ENCODE results near the gene REEP1.
"Not testable (repeated sequence)": the region's sequence is repeated elsewhere in the genome, so short reads cannot be mapped to it uniquely, and the experiment has no call there.

REEP1 gene

DNA sequence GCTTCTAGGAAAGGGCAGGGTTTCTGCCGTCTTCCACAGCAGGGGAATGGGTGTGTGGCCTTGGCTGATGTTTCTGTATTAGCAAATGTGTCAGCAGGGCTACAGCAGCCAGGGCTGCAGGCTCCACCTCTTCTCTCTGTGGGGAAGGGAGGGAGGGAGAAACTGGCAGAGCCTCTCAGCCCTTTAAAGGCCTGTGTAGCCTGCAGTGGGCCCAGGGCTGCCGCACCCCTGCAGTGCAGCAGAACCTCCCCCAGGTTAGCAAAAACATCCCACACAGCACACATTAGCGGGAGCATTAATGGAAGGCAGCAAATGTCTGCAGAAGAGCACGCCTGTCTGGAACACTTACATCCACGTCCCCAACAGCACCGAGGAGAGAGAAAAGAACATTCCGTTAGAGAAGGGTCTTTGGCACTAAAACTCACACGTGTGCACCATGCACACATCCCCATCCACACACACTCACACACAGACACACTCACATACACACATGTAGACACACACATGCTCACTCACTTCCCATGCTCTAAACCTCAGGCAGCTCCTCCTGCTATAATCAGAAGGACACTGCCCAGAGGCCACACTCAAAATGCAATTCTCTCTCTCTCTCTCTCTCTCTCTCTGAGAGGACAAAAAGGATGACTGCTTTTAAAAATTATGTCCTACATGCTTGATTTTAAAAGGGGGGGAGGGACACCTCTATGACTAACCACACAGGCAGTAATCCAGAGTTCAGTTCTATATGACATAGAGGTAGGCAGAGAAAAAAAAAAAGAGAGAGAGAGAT lies 114.1 kb downstream of the REEP1 start:
- DNase-seq, result no peak

DNA sequence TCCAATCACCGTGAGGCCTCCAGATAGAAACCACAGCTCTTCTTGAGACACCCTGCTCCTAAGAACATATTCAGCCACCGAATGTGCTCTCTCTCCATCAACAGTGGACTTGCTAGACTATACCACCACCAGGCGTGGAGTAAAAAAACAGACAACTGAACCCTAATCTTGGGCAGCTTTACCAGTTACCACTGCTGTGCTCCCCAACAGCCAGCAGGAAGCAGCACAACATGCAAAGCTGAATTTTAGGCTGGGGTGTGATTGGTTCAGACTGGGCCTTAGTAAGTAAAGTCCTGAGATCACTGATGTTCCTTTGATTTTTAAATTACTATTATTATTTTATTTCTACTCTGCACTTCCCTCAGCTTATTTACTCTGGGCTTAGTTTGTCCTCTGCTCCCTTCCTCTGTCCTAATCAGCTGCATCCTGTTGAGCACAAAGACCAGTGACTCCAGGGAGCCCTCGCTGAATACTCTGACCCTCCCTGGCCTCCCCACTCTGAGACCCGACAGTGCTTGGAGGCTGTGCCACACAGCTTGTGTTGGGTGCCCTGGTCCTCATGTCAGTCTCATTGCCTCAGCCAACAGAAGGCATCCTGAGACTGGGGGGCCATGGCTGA lies 116.3 kb downstream of the REEP1 start:
- DNase-seq, result peak; percentile 60 to 74 (median 60)

DNA sequence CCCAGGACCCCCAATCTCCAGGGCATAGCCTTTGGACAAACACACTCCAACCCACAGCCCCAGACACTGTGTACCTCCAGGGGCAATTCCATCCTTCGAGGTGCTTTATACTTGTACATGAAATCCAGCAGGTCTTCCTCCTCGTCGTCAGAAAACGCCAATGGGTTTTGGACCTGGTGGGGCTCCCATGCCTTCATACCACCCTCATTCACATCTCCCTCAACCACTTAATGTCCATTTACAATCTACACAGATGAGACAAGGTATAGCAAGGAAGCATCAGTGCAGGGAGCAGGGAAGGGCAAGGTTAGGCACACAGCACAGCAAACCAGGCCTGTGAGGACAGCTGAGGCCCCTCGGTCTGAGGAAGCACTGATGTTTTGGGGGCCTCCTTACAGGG lies 117.5 kb downstream of the REEP1 start:
- DNase-seq, result no peak

DNA sequence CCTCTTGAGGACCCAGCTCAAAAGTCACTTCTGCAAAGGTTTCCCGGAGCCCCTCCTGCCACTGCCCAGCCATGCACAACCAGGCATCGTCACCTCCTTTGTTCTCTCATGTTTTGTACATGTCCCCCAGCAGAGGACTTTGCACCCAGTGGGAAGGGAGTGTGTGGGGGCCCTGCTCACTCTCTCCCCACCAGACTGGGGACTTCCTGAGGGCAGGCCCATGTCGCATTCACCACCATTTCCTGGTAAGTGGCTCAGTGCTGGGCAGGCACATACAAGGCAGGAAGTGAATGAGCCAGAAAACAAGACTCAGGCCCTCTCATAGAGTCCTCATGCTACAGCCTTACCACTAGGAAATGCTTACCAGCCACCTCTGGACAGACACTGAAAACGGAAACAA lies 119.3 kb downstream of the REEP1 start:
- DNase-seq, result no peak

DNA sequence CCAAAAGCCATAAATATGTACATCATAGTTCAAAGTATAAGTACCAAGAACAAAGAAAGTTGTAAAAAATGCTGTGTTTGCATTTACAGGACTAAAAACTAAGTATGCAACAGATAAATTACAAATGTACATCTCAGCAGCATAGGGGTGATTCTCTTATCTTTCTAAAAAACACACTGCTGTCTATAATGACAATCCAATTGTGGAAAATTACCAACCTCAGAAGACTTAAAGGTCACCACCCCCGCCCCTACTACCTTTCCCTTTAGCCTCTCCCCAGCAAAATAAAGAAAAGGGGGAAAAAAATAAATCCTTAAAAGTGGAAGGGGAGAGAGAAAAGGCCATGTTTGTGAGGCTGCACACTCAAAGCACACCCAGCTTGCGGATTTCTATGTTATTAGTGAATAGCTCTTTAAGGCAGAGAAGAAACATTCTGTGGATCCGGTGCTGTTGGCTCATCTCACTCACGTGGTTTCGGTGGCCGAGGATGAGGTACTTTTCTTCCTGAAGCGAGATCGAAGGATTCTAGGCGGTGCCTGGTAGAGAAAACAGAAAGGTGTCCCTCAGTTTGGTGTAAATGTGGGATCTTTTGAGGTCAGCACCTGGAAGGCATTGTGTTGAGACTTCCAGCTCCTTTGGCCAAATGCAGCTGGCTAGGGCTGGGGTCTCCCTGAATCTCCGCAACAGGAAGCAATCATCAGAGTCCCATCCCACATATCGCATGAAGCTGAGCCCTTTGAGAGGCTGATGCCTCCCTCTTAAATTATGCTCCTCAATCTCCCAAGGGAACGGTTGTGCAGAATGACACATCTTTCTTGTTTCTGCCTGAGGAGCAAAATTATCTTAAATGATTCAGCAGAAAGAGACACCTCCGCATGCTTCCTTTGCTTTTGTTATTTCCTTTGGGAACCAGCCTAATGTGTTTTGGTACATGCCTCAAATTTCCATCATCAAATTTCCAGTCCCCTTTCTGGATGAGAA lies 120.6 kb downstream of the REEP1 start:
- DNase-seq, result no peak

DNA sequence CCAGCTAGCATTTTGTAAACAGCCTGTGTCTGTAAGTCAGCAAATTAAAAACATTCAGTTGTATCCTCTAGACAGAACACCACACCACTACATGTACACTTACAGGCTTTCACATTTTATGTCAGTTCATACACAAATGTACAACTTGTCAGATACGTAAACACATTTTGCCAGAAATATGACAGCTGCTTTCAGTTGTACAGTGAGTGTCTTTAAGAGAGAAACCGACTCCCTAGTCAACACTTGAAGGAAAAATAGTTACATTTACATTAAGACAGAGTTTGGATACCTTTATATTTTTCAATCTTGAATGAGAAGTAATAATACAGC lies 123.0 kb downstream of the REEP1 start:
- DNase-seq, result no peak

DNA sequence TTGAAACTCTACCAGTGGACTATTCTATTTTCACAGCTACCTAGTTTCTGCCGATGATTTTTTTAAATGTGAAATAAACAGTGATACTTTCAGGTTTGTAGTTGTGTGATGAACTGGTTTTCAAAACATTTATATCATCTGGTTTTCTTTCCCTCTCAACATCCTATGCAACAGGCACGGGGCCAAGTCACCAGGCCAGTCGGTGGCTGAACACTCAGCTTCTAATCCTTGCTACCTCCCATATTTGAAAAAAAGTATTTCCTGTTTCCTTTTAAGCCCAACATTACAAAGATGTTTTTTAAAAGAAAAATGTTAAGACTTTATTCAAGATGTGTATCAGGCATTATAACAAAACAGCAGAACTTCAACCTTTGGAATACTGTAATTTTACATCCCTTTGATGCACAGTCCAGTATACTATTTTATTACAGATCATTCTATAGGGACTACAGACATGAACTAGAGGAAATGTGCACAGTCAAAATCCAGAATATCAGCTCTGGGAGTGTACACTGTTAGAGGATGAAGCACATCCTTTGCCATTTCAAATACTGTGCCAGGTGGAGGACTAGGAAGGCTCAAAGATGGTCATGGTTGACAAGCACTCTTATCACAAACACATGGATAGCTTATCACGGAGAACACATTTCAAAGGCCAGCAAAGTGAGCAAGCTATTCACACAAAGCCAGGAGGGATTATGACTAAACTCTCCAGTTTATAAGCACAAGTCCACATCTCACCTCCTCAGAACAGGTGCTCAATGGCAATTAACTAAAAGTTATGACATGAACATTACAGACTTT lies 123.5 kb downstream of the REEP1 start:
- no peak for DNase-seq

DNA sequence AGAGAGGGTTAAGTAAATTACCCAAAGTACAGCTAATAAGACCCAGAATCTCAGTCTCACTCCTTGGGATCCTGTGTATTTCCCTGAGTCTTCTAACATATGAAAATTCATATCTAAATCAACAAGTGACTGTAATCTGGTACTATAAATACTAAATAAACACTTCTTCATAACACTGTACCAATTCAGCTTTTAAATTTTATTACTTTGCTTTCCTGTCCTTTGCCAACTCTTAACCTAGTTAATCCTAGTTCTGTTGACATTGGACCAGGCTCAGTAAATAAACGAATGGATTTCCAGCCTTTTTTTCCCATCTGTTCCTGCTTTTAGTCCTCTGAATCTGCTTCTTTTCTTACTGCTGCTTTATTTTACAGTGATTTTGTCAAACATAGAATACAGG lies 124.4 kb downstream of the REEP1 start:
- no peak for DNase-seq

DNA sequence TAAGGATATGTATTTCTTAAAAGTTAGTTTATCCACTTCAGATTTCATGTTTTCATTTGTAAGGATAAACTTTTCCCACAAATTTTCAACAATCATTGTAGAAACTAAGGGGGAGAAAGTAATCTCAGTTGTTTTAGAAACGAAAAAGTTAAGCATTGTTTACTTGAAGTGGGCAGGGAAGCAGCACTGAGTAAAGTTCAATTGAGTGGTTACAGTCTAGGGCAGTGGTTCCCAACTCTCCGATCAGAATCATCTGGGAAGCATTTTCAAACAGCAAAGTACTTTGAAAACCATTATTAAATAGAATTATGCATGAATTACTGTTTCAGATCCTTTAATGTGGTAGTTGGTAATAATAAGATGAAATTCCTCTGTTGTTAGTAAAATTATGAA lies 125.6 kb downstream of the REEP1 start:
- no peak for DNase-seq

DNA sequence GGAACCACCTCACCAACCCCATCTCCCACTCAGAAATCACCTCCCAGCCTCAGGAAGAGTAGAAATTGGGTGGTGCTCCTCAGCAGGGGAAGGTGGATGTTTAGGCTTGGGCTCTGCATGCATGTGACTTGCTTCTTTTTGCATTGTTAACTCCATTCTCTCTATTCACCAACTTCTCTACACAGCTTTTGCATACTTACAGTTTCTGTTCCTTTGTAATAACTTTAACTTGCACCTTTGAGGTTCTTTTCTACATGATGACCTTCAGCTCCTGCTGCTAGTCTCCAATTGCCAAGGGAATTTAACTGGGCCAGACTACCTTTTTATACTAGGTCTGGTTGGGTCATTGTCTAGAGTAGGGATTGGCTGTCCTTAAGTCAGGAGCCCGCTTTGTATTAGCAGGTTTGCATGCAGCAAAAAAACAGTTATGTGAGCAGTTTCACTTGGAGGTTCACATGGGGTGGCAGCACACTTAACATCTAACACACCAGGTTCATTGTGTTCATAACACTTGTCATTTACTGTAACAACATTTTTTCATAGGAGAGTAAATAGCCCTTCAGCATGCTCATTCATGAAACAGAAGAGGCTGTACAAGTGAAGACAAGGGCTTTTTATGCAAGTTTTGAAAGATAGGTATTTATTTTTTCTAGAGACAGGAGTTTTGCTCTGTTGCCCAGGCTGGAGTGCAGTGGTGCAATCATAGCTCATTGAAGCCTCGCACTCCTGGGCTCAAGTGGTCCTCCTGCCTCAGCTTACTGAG lies 126.2 kb downstream of the REEP1 start:
- DNase-seq, result no peak

DNA sequence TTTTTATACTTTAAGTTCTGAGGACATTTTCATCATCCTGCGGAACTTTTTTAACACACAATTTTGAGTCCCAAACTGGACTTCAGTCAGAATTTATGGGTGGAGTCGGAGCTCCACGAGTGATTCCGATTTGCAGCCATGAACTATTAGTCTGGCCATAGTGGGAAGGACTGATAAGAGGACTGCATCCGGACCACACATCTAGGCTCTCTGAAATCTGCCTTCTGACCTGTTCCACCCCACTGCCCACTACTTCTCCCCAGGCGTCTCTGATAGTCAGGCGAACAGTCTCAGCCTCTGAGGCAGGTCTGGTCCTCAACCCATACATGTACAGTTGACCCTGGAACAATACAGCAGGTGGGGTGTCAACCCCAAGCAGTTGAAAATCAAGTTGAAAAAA lies 133.0 kb downstream of the REEP1 start:
- DNase-seq, result no peak

DNA sequence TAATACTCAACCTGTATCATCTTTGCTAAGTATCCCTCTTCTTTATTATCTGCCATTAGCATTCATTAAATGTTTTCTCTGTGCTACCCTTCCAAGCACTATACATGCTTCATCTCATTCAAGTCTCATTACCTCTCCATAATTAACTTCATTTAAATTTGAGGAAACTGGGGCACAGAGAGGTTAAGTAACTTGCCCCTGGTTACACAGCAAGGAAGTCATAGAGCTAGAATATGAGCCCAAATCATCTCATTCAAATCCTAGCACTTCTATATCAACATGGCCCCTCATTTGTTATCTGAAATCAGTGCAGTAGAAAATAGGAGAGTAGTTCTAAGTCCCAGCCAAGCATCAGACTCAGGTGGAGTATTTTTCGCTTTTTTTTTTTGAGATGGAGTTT lies 133.8 kb downstream of the REEP1 start:
- no peak for DNase-seq

DNA sequence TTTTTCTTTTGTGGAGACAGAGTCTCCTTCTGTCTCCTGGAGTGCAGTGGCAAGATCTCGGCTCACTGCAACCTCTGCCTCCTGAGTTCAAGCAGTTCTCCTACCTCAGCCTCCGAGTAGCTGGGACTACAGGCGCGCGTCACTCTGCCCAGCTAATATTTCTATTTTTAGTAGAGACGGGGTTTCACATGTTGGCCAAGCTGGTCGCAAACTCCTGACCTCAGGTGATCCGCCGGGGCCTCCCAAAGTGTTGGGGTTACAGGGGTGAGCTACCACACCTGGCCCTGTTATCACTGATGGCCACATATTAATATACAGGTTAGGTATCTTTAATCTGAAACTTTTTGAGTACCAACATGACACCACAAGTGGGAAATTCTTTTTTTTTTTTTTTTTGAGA lies 134.7 kb downstream of the REEP1 start:
- no peak for DNase-seq

DNA sequence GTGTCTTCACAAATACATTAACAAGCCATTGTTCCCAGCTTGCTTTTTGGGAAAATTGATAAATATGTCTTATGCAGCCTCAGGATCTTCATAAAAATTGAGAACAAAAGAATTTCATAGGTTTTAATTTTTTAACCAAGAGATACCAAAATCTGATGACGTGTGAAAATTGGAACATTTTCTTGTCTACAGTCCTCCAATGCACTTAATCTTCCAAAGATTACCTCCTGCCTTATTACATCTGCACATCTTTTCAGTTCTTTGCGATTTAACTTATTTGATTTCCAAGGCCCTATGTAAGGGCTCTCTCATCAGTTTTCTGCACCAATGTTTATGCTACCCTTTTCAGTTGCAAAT lies 135.1 kb downstream of the REEP1 start:
- DNase-seq, result no peak

DNA sequence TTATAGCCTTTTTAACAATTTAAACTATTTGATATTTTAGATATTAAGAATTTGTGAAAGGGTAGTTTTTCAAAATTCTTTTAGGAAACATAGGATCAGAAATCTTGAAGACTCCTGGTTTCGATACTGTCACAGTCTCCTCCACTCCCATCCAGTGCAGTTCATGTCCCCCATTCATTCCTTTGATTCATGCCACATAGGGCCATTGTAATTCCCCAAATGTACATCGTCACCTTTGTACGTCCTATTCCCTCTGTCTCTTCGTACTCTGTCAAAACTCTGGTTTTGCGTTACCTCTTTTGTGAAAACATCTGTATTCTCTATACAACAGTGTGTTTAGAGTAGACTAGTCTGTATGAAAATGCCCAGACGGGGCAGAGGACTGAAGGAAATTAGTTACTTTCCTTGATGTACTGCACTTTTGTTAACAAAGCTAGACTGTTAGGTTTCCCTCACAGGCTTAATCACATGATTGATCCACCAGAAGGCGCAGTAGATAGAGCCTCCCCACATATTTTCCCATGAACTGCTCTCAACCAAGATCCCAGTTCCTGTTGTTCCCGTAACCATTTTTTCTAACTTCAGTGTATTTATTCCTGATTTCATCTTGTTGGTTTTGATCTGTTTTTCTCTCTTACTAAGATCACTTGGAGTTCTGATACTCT lies 135.6 kb downstream of the REEP1 start:
- no peak for DNase-seq

DNA sequence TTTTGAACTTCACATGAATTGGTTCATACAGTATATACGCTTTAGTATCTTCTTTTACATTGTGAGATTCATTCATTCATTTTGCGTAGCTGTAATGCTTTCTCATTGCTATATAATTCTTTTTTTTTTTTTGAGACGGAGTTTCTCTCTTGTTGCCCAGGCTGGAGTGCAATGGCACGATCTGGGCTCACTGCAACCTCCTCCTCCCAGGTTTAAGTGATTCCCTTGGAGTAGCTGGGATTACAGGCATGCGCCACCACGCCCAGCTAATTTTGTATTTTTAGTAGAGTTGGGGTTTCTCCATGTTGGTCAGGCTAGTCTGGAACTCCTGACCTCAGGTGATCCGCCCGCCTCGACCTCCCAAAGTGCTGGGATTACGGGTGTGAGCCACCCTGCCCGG lies 136.9 kb downstream of the REEP1 start:
- not testable (repeated sequence) for DNase-seq

DNA sequence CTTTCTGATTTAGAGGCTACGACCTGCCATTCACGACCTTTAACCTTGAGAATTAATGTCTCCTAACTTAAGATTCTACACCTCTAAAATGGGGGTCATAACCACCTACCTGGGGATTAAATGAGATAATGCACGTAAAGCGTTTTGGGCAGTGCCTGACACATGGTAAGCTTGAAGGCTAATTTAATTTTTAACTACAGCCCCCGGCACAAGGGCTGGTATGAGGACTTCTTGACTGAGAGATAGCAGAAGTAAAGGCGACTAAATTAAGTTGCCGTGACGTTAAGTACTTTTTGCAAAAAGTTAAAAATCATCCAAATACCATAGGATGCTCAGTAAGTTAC lies 137.6 kb downstream of the REEP1 start:
- peak in 1 of 3 donors; percentile 24 for DNase-seq

DNA sequence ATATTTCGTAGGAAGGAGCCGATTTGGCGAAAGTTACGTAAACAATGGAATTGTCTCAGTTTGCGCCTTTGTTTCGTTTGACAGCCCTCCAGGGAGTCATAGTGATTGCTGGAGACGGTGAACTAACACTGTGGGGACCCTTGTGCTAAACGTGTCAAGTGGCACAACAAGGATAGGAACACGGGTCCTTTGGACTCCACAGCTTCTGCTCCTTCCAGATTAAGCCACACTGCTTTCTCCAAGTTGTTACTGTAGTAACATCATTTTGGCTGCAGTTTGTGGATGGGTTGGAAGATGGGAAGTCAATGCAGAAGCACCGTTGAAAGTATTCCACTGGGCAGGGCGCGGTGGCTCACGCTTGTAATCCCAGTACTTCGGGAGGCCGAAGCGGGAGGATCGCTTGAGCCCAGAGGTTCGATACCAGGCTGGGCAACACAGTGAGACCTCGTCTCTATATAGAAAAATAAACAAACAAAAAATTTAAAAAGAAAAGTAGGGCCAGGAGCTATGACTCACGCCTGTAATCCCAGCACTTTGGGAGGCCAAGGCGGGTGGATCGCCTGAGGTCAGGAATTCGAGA lies 141.5 kb downstream of the REEP1 start:
- peak in 1 of 3 donors; percentile 7 for DNase-seq

DNA sequence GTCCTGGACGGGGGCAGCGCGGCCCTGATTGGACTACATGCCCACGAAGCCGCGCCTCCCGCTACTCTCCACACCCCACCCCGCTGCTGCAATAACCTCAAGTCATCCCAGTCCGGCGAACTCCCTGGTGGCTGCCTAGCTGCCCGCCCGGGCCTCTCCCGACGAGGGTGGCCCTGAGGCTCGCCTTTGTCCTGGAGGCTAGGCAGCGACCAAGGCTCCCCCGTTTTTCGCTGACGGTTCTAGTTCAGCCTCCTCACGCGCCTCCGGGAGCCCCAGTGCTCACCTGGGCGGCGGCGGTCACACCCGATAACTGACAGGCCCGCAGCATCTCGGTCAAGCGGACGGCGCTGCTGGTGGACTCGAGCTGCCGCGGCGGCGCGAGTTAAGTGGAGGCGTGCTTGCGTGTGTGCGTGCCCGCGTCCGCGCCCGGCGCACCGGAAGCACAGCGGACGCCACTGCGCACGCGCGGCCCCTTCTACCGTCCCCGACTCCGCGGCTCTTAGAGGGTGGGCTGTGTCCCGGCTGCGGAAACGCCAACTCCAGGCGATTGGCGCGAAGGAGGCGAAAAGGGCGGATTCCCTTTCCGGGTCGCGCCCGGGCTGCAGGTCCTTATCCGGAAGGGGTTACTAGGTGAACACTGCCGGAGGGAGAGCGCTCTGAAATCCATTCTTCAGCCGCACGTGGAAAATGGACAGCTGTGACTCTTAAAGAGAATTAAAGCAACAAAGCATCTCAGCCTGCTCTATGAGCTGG lies 142.2 kb downstream of the REEP1 start, which contains the start of gene IMMT:
IMMT (minus strand) TSS at position 408 of the 753 bp plus-strand sequence; CDS start at position 328, 80 bp downstream.
- DNase-seq, result peak; percentile 98

DNA sequence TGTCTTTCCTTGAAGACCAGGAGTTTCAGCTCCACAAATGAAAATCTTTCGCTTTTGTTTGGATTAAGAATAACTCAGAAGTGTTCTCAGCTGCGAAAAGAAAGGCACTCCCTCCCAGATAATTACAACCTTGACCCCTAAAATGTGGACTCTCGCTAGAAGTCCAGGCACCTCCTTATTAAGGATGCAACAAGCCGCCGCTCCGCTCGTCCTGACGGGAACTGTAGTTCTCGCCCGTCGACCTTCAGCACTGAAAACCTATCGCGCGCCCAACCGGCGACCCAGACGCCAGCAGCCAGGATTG lies 142.7 kb downstream of the REEP1 start:
- peak in 1 of 3 donors; percentile 97 for DNase-seq
